CD4-positive, alpha-beta T cell treated with Interferon alpha-2 for 1 hour (primary cell): ENCODE measurements around the gene ELMO1.
"Not testable (repeated sequence)": the region's sequence is repeated elsewhere in the genome, so short reads cannot be mapped to it uniquely, and the experiment has no call there.

Experiments
- DNase-seq, 2 donors: peaks; one replicate each; pipeline ENCODE4 v3.0.0-alpha.2; 2020 to 2022

The ELMO1 gene

GRCh38 chr7:36986948-36987724, 461.5 kb downstream of the ELMO1 start:
- DNase-seq, result peak; percentile 50 to 62

- no peak for DNase-seq
Measured at GRCh38 chr7:36986511-36986933, 462.1 kb downstream of the ELMO1 start.

GRCh38 chr7:36985866-36986400, 462.7 kb downstream of the ELMO1 start:
- no peak for DNase-seq

GRCh38 chr7:36985316-36985715, 463.3 kb downstream of the ELMO1 start:
- no peak for DNase-seq

GRCh38 chr7:36984710-36985312, 463.9 kb downstream of the ELMO1 start:
- no peak for DNase-seq

- no peak for DNase-seq
Measured at GRCh38 chr7:36984041-36984521, 464.6 kb downstream of the ELMO1 start.

- DNase-seq, result no peak
Measured at GRCh38 chr7:36982766-36983165, 465.9 kb downstream of the ELMO1 start.

GRCh38 chr7:36979810-36980248, 468.8 kb downstream of the ELMO1 start:
- DNase-seq, result no peak

- DNase-seq, result no peak
Measured at GRCh38 chr7:36978461-36978860, 470.2 kb downstream of the ELMO1 start.

- no peak for DNase-seq
Measured at GRCh38 chr7:36977878-36978277, 470.8 kb downstream of the ELMO1 start.

- DNase-seq, result not testable (repeated sequence)
Measured at GRCh38 chr7:36973534-36973933, 475.1 kb downstream of the ELMO1 start.

GRCh38 chr7:36972140-36972518, 476.5 kb downstream of the ELMO1 start:
- no peak for DNase-seq

GRCh38 chr7:36971515-36972139, 477.0 kb downstream of the ELMO1 start:
- no peak for DNase-seq

- DNase-seq, result no peak
Measured at GRCh38 chr7:36970551-36971514, 477.8 kb downstream of the ELMO1 start.

GRCh38 chr7:36969376-36969775, 479.3 kb downstream of the ELMO1 start:
- peak; percentile 37 to 42 for DNase-seq

- DNase-seq, result peak in 1 of 2 donors; percentile 12
Measured at GRCh38 chr7:36967387-36967786, 481.3 kb downstream of the ELMO1 start.

GRCh38 chr7:36966636-36967035, 482.0 kb downstream of the ELMO1 start:
- no peak for DNase-seq

GRCh38 chr7:36966039-36966438, 482.6 kb downstream of the ELMO1 start:
- no peak for DNase-seq

- DNase-seq, result no peak
Measured at GRCh38 chr7:36965625-36966024, 483.0 kb downstream of the ELMO1 start.

GRCh38 chr7:36964297-36964696, 484.4 kb downstream of the ELMO1 start:
- no peak for DNase-seq

- no peak for DNase-seq
Measured at GRCh38 chr7:36962367-36962766, 486.3 kb downstream of the ELMO1 start.

GRCh38 chr7:36961693-36962092, 487.0 kb downstream of the ELMO1 start:
- DNase-seq, result no peak
